ENCODE data around the gene ABR.

The ABR gene

GRCh38 chr17:970364-970763, 209.4 kb downstream of the ABR start:
- FAIRE-seq: no peak
- TF ChIP-seq POLR2A (IDR thresholded peaks at IDR 0.05; ENCODE audit: low read depth, low read length): no peak

GRCh38 chr17:969811-970355, 209.9 kb downstream of the ABR start:
- no peak for DNase-seq (ENCODE audit: insufficient read length, low spot score)
- FAIRE-seq: no peak
- no peak for TF ChIP-seq POLR2A (IDR thresholded peaks at IDR 0.05; ENCODE audit: low read depth, low read length)

More at GRCh38 chr17:970364-970763, 209.4 kb downstream of the ABR start:
- no peak for DNase-seq (ENCODE audit: insufficient read length, low spot score)

- FAIRE-seq (no peak), DNase-seq (ENCODE audit: insufficient read length, low spot score) (no peak)
- TF ChIP-seq POLR2A (IDR thresholded peaks at IDR 0.05; ENCODE audit: low read depth, low read length): no peak
These were observed 210.7 kb downstream of the ABR start for GRCh38 chr17:968812-969730.

- no peak for DNase-seq (ENCODE audit: insufficient read length, low spot score)
- no peak for TF ChIP-seq POLR2A (IDR thresholded peaks at IDR 0.05; ENCODE audit: low read depth, low read length)
- no peak for FAIRE-seq
These were observed 212.7 kb downstream of the ABR start for GRCh38 chr17:967122-967521.

- no peak for TF ChIP-seq POLR2A (IDR thresholded peaks at IDR 0.05; ENCODE audit: low read depth, low read length)
- DNase-seq (ENCODE audit: insufficient read length, low spot score): no peak
- no peak for FAIRE-seq
These were observed 214.3 kb downstream of the ABR start for GRCh38 chr17:965311-965989.

- DNase-seq (ENCODE audit: insufficient read length, low spot score) (no peak), FAIRE-seq (no peak)
- TF ChIP-seq POLR2A (IDR thresholded peaks at IDR 0.05; ENCODE audit: low read depth, low read length): no peak
These were observed 214.9 kb downstream of the ABR start for GRCh38 chr17:964876-965275.

GRCh38 chr17:962670-963069, 217.1 kb downstream of the ABR start:
- no peak for DNase-seq (ENCODE audit: insufficient read length, low spot score)
- TF ChIP-seq POLR2A (IDR thresholded peaks at IDR 0.05; ENCODE audit: low read depth, low read length): no peak
- no peak for FAIRE-seq

- no peak for DNase-seq (ENCODE audit: insufficient read length, low spot score)
- no peak for TF ChIP-seq POLR2A (IDR thresholded peaks at IDR 0.05; ENCODE audit: low read depth, low read length)
- no peak for FAIRE-seq
These were observed 217.6 kb downstream of the ABR start for GRCh38 chr17:962166-962565.

GRCh38 chr17:958712-959451, 220.9 kb downstream of the ABR start:
- TF ChIP-seq POLR2A (IDR thresholded peaks at IDR 0.05; ENCODE audit: low read depth, low read length): no peak
- DNase-seq (ENCODE audit: insufficient read length, low spot score) (no peak), FAIRE-seq (no peak)

- FAIRE-seq: no peak
- no peak for DNase-seq (ENCODE audit: insufficient read length, low spot score)
- no peak for TF ChIP-seq POLR2A (IDR thresholded peaks at IDR 0.05; ENCODE audit: low read depth, low read length)
These were observed 221.8 kb downstream of the ABR start for GRCh38 chr17:957856-958421.

GRCh38 chr17:956905-957304, 222.9 kb downstream of the ABR start:
- TF ChIP-seq POLR2A (IDR thresholded peaks at IDR 0.05; ENCODE audit: low read depth, low read length): no peak
- DNase-seq (ENCODE audit: insufficient read length, low spot score) (no peak), FAIRE-seq (no peak)

- no peak for TF ChIP-seq POLR2A (IDR thresholded peaks at IDR 0.05; ENCODE audit: low read depth, low read length)
- DNase-seq (ENCODE audit: insufficient read length, low spot score) (no peak), FAIRE-seq (no peak)
These were observed 225.2 kb downstream of the ABR start for GRCh38 chr17:954431-955164.

GRCh38 chr17:953767-954166, 226.0 kb downstream of the ABR start:
- FAIRE-seq (no peak), DNase-seq (ENCODE audit: insufficient read length, low spot score) (no peak)
- no peak for TF ChIP-seq POLR2A (IDR thresholded peaks at IDR 0.05; ENCODE audit: low read depth, low read length)

All from H54 (cell line).